Measurements from ENCODE around the gene L1CAM. TPM values are rescaled to one million over a fixed set of nuclear protein-coding genes. Genes with fewer than 3 reads are reported as not detected.

Gene L1CAM
- total RNA-seq, 1 experiment from 2014 or later, result 49.5 TPM

DNA sequence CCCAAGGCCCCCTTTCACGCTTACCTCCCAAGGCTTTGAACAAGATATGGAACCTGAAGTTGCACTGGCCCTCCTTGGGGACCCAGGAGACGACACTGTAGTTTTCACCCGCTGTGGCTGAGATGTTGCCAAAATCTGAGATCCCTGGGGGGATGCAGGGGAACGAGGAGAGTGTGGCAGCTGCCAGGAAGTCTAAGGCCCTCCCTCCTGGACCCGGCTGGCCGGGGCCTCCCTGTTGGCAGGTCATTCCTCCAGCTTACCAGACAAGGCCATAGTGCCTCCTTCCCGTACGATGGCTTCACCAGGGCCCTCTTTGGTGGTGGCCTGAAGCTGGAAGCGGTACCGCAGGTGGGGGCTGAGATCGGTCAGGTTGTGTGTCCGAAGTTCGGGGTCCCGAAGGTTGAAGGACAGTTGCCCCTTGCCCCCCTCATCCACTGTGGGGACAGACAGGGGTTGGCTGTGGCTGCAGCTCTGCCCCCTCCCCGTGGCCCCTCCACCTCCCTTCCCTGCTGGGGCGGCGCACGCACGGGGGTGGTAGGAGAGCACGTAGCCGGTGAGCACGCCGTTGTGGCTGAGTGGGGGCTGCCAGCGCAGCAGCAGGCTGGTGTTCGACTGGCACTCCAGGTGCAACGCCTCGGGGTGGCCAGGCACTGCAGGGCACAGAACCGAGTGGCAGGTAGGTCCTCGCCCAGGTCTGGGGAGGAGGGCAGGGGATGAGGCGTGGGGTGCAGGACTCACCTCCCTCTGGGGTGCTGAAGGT, 21.2 kb downstream of the L1CAM start:
- DNase-seq (ENCODE audit: low read depth), result no peak

DNA sequence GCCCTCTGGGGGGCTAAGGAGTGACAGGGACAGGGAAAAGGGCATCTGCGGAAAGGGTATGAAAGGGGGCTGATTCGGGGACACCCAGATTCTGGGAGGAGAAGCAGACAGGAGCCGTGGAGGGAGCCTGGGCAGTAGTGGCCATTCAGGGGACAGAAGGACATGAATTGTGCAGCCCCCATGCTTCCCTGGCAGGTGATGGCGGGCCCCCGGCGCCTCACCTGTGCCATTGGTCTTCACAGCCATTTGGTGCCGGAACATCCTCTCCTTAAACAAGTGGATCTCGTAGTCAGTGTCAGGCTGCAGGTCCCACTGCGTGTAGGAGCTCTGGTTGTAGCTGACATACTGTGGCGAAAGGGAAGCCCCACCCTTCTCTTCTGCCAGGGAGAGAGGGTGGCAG, 21.9 kb downstream of the L1CAM start:
- DNase-seq (ENCODE audit: low read depth), result no peak

- no peak for DNase-seq (ENCODE audit: low read depth)
These were observed 22.6 kb downstream of the L1CAM start for GRCh38 chrX:153863251-153863991.

- no peak for DNase-seq (ENCODE audit: low read depth)
These were observed 23.4 kb downstream of the L1CAM start for GRCh38 chrX:153862369-153863250.

- DNase-seq (ENCODE audit: low read depth), result no peak
These were observed 24.2 kb downstream of the L1CAM start for GRCh38 chrX:153861733-153862310.

GRCh38 chrX:153861151-153861550, 24.8 kb downstream of the L1CAM start:
- no peak for DNase-seq (ENCODE audit: low read depth)

DNA sequence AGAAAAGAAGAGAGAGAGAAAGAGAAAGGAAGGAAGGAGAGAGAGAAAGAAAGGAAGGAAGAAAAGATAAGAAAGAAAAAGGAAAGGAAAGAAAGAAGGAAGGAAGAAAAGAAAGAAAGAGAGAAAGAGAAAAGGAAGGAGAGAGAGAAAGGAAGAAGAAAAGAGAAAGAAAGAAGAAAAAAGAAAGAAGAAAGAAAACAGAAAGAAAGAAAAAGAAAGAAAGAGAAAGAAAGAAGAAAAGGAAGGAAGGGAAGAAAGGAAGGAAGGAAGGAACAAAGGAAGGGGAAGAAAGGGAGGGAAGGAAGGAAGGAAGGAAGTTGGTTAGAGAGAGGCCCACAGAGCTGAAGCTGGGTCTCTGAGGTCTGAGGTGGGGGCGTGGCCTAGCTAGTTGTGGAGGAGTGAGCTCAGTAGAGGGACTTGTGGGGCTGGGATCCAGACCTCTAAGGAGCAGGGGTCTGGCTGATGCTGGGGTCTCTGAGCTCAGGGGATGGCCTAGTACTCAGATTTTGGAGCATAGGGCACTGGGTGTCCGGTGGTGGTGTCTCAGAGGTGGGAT, 28.5 kb downstream of the L1CAM start:
- no peak for DNase-seq (ENCODE audit: low read depth)

DNA sequence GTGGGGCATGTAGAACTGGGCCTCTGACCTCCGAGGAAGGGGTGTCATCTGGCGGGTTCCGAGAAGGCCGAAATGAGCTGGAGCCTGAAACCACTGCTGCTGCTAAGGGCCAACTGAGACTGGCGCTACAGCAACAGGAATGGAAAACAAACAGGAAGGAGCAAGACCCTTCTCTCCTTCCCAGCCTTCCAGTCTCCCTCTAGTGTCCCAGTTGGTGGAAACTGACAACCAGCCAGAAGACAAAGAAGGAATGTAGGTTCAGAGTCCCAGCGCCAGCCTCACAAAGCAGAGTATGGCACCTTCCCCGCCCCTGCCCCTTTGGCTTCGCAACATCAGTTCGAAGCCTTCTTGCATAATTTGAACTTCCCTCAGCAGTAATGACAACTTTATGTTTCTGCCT, 31.3 kb downstream of the L1CAM start:
- DNase-seq (ENCODE audit: low read depth), result no peak

DNA sequence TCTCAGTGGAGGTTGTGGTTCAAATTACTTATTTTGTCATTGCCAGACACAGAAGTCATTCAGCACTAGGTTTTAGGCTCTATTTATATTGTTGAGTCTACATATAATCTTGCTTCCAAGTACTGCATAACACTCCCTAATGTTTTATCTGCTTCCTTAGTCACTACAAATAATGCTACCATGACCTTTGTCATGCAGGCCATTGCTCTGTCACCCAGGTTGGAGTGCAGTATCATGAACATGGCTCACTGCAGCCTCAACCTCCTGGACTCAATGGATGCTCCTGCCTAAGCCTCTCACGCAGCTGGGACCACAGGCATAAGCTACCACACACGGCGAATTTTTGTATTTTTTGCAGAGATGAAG, 32.1 kb downstream of the L1CAM start:
- DNase-seq (ENCODE audit: low read depth), result no peak

GRCh38 chrX:153853180-153853901, 32.6 kb downstream of the L1CAM start:
- DNase-seq (ENCODE audit: low read depth), result no peak

DNA sequence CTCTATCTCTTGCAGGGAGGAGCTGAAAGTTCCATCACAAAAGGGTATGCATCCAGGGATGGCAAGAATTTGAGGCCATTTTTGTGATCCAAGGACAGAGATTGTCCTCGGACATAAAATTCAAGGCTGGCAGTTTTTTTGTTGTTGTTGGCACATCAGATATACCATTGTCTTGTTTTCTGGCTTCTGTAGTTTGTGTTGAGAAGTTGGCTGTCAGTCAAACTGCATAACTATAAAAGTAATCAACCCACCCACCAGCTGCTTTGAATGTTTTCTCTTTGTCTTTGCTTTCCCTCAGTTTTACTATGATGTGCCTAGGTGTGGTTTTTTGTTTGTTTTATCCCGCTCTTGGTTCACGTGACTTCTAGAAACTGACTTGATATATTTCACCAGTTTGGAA, 34.0 kb downstream of the L1CAM start:
- no peak for DNase-seq (ENCODE audit: low read depth)

- DNase-seq (ENCODE audit: low read depth), result no peak
These were observed 37.6 kb downstream of the L1CAM start for GRCh38 chrX:153848325-153848724.

GRCh38 chrX:153845842-153846241, 40.1 kb downstream of the L1CAM start:
- no peak for DNase-seq (ENCODE audit: low read depth)

GRCh38 chrX:153845195-153845594, 40.8 kb downstream of the L1CAM start:
- no peak for DNase-seq (ENCODE audit: low read depth)

GRCh38 chrX:153844509-153845082, 41.4 kb downstream of the L1CAM start:
- no peak for DNase-seq (ENCODE audit: low read depth)

GRCh38 chrX:153836921-153837320, 49.1 kb downstream of the L1CAM start:
- DNase-seq (ENCODE audit: low read depth), result no peak

- DNase-seq (ENCODE audit: low read depth), result no peak
These were observed 53.2 kb downstream of the L1CAM start for GRCh38 chrX:153832728-153833127.

- no peak for DNase-seq (ENCODE audit: low read depth)
These were observed 54.4 kb downstream of the L1CAM start for GRCh38 chrX:153831429-153832150.

DNA sequence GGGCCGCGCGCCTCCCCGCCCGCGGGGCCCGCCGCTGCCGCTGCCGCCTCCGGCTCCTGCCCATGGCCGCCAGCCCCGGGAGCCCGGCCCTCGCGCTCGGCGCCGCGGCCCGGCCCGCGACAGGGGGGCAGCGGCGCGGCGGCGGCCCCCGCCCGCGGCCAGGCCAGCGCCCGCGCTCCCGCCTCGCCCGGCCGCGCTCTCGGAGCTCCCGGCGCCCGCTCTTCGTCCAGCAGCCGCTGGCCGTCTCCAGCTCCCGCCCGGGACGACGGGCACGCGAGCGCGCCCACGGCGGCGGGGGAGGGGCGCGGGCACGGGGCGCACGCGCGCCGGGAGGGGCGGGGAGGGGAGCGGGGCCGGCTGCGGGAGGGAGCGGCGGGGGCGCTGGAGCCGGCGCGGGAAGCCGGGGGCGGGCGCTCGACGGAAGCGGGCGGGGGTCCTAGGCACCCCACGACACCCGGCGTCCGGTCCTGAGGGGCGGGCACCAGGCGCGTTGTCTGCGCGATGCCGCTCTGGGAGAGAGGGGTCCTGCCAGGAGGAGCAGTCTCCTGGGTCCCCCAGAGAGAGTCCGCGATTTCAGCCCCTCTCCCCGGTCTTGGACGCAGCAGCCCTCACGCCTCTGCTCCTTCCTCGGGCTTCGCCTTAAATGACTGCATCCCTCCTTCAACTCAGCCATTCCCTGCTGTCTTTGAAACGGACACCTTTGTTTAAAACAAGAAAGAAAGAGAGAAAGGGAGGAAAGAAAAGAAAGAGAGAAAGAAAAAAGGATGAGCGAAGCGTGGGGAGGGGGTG, 55.1 kb downstream of the L1CAM start:
- DNase-seq (ENCODE audit: low read depth), result no peak
